Erythroblast (primary cell): ENCODE measurements around the gene MAPRE2.
A peak's percentile ranks its signal among the peaks of the same experiment; 100 is the strongest.

Source experiments
- DNase-seq, 2 experiments: peaks; one replicate each; lab custom pipeline; 2025; lab: John Stamatoyannopoulos, UW
- GATA1 ChIP-seq: IDR thresholded peaks from 2 replicates; pipeline ENCODE4 v1.6.1; 2011; ENCODE audit warnings: low read depth, mild to moderate bottlenecking, control low read depth, low read length, moderate library complexity
- POLR2A ChIP-seq: IDR thresholded peaks from 2 replicates; pipeline ENCODE4 v1.6.1; 2011; ENCODE audit warnings: mild to moderate bottlenecking, low read length

Gene MAPRE2

GRCh38 chr18:35040988-35041814 is at the start of gene MAPRE2:
MAPRE2 (plus strand) TSS chr18:35041413; CDS start chr18:35041540, 127 bp downstream.
- peak; percentile 100 for DNase-seq
- TF ChIP-seq POLR2A (peak; percentile 95), GATA1 (no peak)

GRCh38 chr18:34991561-34991960 is 49.7 kb upstream of the MAPRE2 start:
- DNase-seq: no peak
- TF ChIP-seq POLR2A: no peak
- TF ChIP-seq GATA1: no peak

- DNase-seq: no peak
- TF ChIP-seq GATA1 (no peak), POLR2A (no peak)
Observed at GRCh38 chr18:34993289-34993688, 47.9 kb upstream of the MAPRE2 start.

- DNase-seq: no peak
- TF ChIP-seq POLR2A (no peak), GATA1 (no peak)
Observed at GRCh38 chr18:34995746-34996145, 45.5 kb upstream of the MAPRE2 start.

- TF ChIP-seq GATA1 (no peak), POLR2A (no peak)
- DNase-seq: no peak
Observed at GRCh38 chr18:34998661-34999060, 42.6 kb upstream of the MAPRE2 start.

GRCh38 chr18:34999756-35000289 is 41.4 kb upstream of the MAPRE2 start:
- no peak for DNase-seq
- no peak for TF ChIP-seq POLR2A
- no peak for TF ChIP-seq GATA1

GRCh38 chr18:35000457-35000856 is 40.8 kb upstream of the MAPRE2 start:
- DNase-seq: no peak
- TF ChIP-seq POLR2A: no peak
- no peak for TF ChIP-seq GATA1

GRCh38 chr18:35002120-35002519 is 39.1 kb upstream of the MAPRE2 start:
- no peak for DNase-seq
- TF ChIP-seq POLR2A (no peak), GATA1 (no peak)

- DNase-seq: peak; percentile 75 to 85
Observed at GRCh38 chr18:35005963-35006577, 35.1 kb upstream of the MAPRE2 start.

GRCh38 chr18:35010156-35010555 is 31.1 kb upstream of the MAPRE2 start:
- no peak for TF ChIP-seq GATA1
- TF ChIP-seq POLR2A: no peak
- no peak for DNase-seq

More at GRCh38 chr18:35005963-35006577, 35.1 kb upstream of the MAPRE2 start:
- no peak for TF ChIP-seq POLR2A
- no peak for TF ChIP-seq GATA1

GRCh38 chr18:35010993-35011392 is 30.2 kb upstream of the MAPRE2 start:
- TF ChIP-seq POLR2A (no peak), GATA1 (no peak)

GRCh38 chr18:35019933-35020332 is 21.3 kb upstream of the MAPRE2 start:
- DNase-seq: no peak
- TF ChIP-seq GATA1 (no peak), POLR2A (no peak)

More at GRCh38 chr18:35010993-35011392, 30.2 kb upstream of the MAPRE2 start:
- no peak for DNase-seq

- no peak for TF ChIP-seq POLR2A
- no peak for TF ChIP-seq GATA1
- DNase-seq: no peak
Observed at GRCh38 chr18:35022426-35023001, 18.7 kb upstream of the MAPRE2 start.

GRCh38 chr18:35024196-35024595 is 17.0 kb upstream of the MAPRE2 start:
- DNase-seq: no peak
- TF ChIP-seq GATA1 (no peak), POLR2A (no peak)
